Measurements from ENCODE around the gene ZBTB7C. TPM values are rescaled to one million over a fixed set of nuclear protein-coding genes. Genes with fewer than 3 reads are reported as not detected.

Gene ZBTB7C
- total RNA-seq, 4 donors from 2014 or later = 5.0 to 14.1 (median 13.3) TPM

- ATAC-seq (ENCODE audit: low FRiP score) (no peak), DNase-seq (ENCODE audit: low spot score) (no peak)
- no peak for TF ChIP-seq CTCF (IDR thresholded peaks at IDR 0.05)
These were observed 325.0 kb downstream of the ZBTB7C start for GRCh38 chr18:48084041-48084757.

- TF ChIP-seq CTCF (IDR thresholded peaks at IDR 0.05) = no peak
- ATAC-seq (ENCODE audit: low FRiP score) (no peak), DNase-seq (ENCODE audit: low spot score) (no peak)
These were observed 328.6 kb downstream of the ZBTB7C start for GRCh38 chr18:48080546-48080945.

GRCh38 chr18:48079885-48080284 is 329.3 kb downstream of the ZBTB7C start:
- no peak for TF ChIP-seq CTCF (IDR thresholded peaks at IDR 0.05)
- DNase-seq (ENCODE audit: low spot score) = no peak
- no peak for ATAC-seq (ENCODE audit: low FRiP score)

- DNase-seq (ENCODE audit: low spot score) (no peak), ATAC-seq (ENCODE audit: low FRiP score) (no peak)
- no peak for TF ChIP-seq CTCF (IDR thresholded peaks at IDR 0.05)
These were observed 330.7 kb downstream of the ZBTB7C start for GRCh38 chr18:48078448-48078847.

- no peak for ATAC-seq (ENCODE audit: low FRiP score)
- no peak for DNase-seq (ENCODE audit: low spot score)
- TF ChIP-seq CTCF (IDR thresholded peaks at IDR 0.05) = no peak
These were observed 331.9 kb downstream of the ZBTB7C start for GRCh38 chr18:48077291-48077690.

- no peak for ATAC-seq (ENCODE audit: low FRiP score)
- TF ChIP-seq CTCF (IDR thresholded peaks at IDR 0.05) = no peak
These were observed 332.7 kb downstream of the ZBTB7C start for GRCh38 chr18:48076461-48076860.

GRCh38 chr18:48075707-48076093 is 333.5 kb downstream of the ZBTB7C start:
- DNase-seq (ENCODE audit: low spot score) (no peak), ATAC-seq (ENCODE audit: low FRiP score) (no peak)
- no peak for TF ChIP-seq CTCF (IDR thresholded peaks at IDR 0.05)

More at GRCh38 chr18:48076461-48076860, 332.7 kb downstream of the ZBTB7C start:
- no peak for DNase-seq (ENCODE audit: low spot score)
